GM19023 (cell line): ENCODE results near the gene FAM117A.
"Not testable (repeated sequence)": the region's sequence is repeated elsewhere in the genome, so short reads cannot be mapped to it uniquely, and the experiment has no call there.

Experiments used
- ATAC-seq: cut with Tn5 transposase; IDR thresholded peaks from one replicate; pipeline ENCODE4 v1.9.1; 2021; ENCODE audit warnings: mild to moderate bottlenecking, moderate library complexity; ENCODE audit not compliant: unreplicated experiment

The FAM117A gene

DNA sequence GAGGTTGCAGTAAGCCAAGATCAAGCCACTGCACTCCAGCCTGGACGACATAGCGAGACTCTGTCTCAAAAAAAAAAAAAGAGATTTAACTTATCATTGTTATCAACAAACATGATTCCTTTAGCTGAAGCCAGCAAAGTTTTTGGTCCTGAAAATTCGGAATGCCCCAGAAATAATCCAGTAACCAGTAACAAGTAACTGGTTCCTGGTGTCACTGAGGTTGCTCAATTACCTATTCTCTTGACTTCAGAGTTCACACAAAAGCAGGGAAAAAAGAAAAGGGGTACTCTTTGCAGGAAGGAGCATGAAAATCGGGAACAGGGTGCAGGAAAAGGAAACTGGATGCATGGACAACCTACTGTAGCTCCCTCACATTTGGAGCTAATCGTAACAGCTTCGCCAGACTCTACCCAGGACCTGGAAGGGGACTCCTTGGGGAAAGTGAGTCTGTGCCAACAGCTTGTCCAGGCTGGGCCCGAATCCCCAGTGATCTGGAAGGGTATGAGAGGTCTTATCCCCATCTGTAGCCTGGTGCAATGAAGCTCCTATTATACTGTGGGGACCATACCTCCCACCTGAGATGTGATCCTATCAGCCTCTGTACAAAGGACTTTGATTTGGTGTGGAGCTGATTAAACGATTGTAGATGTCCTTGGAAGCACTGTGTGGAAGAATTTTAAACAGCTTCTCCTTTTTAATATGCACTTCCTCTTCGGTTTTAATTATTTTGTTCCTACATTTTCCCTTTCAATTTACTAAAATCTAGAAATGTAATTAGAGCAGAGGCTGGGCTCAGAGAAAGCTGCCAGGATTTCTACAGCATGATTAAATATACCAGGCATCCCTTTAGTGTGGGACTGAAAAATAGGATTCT, 82.6 kb downstream of the FAM117A start:
- ATAC-seq: no peak

DNA sequence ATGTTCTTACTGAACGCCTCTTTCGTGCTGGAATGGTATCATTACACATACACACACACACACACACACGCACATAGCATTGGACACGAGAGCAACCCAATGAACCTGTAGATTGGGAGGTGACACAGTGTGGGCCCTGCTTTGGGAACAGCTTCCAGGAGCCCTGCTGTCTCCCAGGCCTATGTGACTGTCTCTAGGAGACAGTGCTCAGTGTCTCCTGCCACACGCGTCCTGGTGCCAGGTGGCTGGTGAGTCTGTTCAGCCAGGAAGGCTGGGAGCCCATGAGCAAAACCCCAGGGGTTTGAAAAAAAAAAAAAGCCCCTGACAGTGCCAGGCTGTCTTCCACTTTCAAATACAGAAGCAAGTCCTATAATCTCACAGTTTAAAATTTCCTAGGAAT, 83.6 kb downstream of the FAM117A start:
- no peak for ATAC-seq

- peak; percentile 79 for ATAC-seq
Observed at GRCh38 chr17:49677933-49678847, 85.7 kb downstream of the FAM117A start, which contains the start of gene SPOP. Gene SPOP, minus strand, starts transcription at chr17:49678097. Its CDS starts 55,287 bp downstream, at chr17:49622810.

DNA sequence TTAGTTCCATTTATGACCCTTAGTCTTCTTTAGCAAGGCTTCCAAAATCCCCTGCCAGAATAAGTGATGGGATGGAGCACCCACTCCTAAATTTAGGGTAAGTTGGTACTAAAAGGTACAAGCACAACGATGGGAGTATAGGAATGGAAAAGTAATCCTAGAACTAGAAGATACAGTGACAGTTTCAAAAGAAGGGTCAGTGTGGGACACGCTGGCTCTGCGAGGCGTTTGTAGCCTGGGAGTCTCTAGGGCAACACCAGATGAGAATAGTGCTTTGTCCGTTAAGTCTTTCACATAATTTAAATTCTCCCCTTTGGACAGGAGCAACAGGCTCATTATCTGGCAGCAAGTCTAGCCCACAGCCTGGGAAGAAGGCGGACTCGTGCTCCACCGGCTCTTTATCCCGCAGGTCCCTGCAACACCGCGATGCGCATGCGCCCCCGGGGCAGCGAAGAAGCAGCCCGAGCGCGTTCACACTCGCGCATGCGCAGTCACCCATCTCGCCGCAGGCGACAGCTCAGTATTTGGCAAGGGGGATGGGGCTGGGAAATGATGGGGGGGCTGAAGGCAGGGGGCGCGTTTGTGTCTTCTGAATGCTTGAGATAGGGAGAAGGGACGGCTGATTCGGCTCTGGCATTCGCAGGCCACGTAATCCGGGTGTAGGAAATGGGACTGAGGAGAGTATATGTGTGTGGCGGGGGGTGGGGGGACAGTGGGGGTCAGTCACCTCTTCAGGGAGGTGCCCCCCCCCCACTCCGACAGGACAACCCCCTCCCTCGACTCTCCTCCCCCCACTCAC, 86.6 kb downstream of the FAM117A start:
- peak; percentile 55 for ATAC-seq

DNA sequence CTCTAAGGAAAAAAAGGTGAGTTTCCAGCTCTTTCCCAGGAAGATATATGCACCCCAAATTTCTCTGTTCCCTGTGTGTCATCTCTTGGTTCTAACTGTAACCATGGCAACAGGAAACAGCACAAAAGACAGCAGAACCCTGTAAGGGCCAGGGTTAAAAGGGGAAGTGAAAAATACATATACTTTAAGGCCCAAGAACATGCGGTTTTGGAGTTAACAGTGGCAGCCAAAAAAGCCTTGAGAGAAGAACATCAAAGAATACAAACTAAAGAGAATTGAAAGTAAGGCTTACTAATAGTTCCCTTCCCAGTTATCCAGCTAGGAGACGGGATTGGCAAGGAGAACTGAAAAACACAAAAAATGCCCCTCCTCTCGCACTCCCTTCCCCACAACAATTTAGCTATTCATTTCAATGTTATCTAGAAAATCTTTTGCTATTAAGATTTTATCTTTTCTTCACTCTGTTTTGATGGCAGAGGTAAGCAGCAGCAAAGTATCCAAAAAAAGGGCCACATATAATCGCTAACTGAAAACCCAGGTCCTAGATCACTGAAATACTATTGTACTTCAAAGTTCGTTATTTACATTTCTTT, 87.6 kb downstream of the FAM117A start:
- peak; percentile 47 for ATAC-seq

DNA sequence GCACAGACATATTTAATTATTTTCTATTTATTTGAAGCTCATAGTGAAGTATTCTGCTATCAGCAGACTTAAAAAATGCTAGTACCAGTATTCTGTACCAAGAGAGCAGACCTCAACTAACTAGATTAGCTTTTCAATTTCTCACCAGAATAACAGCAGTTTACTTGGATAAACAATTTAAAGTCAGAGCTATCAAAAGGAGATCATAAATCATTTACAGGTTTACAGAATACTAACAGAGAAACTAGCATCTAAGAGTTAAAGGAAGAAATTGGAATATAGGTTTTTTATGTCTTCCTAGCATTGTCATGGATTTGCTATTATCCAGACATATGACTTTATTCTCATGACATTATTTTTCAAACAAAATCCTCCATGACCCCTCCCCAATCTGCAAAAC, 89.4 kb downstream of the FAM117A start:
- ATAC-seq: no peak

GRCh38 chr17:49673679-49674078, 90.3 kb downstream of the FAM117A start:
- not testable (repeated sequence) for ATAC-seq

DNA sequence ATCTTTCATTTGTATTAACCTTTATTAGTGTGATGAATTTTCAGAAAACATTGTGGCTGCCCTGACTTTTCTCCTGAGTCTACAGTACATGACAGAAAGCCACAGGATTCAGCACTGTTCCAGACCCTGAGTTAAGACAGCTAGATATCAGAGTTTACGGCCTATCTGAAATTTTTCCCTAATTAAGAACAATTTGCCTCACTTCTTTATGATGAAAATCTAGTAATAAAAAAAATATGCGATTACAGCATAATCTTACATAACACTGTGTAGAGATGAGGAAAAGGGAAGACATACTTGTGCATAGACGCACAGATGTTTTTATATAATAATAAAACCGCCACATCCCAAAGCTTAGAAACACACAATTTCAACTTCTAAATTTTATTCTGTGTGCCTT, 93.3 kb downstream of the FAM117A start:
- no peak for ATAC-seq

GRCh38 chr17:49670002-49670401, 93.9 kb downstream of the FAM117A start:
- ATAC-seq: no peak

DNA sequence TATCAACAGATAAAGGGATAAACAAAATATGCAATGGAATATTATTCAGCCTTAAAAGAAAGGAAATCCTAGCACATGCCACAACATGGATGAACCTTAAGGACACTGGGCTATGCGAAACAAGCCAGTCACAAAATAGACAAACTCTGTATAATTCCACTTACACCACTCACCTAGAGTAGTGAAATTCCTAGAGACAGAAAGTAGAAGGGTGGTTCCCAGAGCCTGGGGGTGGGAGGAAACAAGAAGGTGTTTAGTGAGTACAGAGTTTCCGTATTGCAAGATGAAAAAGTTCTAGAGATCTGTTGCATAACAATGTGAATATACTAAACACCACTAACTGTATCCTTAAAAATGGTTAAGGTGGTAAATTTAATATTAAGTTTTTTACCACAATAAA, 96.1 kb downstream of the FAM117A start:
- no peak for ATAC-seq

DNA sequence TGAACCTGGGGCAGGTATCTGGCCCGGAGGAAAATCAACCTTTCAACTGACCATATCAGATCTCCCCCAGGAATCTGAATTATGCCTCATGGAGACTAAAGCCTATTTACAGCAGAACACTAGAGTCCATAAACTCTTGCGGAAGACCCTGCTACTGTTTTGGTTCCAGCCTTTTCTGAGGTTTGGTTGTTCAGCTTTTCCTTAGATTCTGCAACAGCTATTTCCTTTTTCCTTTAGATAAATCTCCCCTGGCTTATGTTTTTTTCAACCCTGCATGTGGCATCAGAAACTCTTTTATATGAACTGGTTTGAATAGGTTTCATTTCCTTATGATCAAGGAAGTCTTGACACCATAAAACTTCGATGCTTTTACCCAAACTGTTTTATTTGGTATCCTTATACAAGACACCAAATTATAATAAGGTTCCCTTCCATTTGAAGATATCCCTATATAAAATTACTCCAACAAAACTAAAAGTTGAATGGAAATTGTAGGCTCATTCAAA, 99.2 kb downstream of the FAM117A start:
- ATAC-seq: no peak
